IPS-NIHi7 (cell line): ENCODE measurements around the gene IL1R1.
"Not testable (repeated sequence)": the region's sequence is repeated elsewhere in the genome, so short reads cannot be mapped to it uniquely, and the experiment has no call there.

Experiments
- DNase-seq: peaks from one replicate; pipeline ENCODE4 v3.0.0; 2012; ENCODE audit warnings: mixed read lengths; ENCODE audit errors: extremely low spot score

The IL1R1 gene

DNA sequence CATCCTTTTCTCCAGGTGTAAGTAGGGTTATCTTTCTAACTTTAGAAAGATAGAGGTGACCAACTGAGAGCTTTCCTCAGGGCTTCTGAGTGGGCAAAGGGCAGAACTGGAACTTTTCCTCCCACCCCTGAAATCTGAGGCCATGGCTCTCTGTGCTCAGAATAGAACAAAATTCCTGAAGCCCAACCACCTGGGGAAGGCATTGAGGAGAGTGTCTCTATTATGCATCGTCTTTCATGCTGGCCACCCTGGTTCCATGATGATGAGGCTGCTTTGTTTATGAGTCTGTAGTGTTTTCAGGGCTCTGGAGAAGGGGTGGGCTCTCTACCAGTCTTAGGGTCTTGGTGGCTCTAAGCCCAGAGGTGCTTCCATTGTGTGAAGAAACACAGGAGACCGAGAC is 30.7 kb upstream of the IL1R1 start:
- peak; percentile 42 for DNase-seq

DNA sequence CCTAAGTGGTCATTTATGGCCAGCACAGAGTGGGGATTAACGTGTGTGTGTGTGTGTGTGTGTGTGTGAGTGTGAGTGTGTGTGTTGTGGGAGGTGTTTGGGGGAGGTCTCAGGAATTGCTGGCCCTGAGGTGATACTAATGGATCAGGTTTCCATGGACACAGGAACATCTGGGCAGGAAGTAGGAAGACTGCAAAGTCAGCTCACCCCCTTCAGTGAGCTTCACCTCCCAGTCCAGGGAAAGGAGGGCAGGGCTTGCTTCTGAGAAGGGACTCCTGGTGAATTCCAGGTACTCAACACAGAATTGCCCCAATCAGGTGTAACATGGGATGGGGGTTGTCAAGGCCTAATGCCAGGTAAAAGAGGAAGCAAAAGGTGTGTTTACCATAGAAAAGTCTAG is 30.3 kb upstream of the IL1R1 start:
- DNase-seq, result peak; percentile 26

DNA sequence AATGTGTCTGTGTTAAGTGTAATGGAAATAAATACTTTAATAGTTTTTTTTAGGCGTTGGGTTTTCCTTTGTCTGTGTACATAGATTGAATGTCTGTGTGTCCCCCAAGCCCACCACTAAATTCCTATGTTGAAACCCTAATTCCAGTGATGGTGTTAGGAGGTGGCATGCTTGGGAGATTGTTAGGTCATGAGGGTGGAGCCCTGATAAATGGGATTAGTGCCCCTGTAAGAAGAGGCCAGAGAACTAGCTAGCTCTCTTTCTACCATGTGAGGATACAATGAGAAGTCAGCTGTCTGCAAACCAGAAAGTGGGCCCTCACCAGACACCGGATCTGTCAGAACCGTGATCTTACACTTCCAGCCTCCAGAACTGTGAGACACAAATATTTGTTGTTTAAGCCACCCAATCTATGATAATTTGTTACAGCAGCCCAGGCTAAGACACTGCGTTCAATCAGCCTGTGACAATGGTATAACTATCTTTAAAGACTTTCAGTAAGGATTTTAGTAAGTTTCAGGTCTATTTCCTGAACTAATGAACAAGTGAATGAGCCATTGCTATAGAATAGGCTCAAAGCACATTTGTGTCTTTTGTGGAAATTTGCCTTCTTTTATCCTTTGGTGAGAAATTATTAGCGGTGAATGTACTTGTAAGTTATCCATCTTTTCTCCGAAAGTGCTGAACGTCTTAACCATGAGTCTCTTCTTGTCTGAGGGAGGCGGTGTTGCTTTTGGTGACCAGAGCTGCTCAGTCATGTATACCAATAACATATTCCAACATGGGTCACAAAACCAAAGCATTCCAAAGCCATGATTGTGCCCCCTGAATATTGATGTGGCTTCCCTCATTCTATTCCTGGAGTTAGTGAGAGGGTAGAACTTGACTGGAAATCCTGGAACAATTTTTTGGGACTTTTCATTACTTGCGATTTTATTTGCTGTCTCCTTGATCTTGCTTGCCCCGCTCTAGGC is 29.6 kb upstream of the IL1R1 start:
- no peak for DNase-seq

DNA sequence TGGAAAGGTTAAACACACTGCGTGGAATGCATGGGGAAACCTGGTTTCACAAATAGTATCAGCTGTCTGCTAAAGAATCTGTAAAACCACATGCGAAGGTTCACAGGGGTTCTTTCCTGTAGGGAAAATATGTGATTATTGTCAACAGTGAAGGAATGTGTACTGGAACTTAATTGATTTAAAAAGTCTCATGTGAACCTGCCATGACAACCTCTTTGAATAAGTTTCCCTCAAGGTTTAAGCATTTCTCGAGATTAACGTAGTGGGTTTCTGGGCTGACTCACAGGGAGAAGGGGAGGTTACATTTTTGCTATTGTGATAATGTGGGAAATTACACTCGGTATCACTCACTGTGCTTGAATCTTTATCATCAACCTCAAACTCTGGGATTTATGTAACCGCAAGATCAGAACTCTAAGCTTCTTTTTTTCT is 28.2 kb upstream of the IL1R1 start:
- DNase-seq, result no peak

DNA sequence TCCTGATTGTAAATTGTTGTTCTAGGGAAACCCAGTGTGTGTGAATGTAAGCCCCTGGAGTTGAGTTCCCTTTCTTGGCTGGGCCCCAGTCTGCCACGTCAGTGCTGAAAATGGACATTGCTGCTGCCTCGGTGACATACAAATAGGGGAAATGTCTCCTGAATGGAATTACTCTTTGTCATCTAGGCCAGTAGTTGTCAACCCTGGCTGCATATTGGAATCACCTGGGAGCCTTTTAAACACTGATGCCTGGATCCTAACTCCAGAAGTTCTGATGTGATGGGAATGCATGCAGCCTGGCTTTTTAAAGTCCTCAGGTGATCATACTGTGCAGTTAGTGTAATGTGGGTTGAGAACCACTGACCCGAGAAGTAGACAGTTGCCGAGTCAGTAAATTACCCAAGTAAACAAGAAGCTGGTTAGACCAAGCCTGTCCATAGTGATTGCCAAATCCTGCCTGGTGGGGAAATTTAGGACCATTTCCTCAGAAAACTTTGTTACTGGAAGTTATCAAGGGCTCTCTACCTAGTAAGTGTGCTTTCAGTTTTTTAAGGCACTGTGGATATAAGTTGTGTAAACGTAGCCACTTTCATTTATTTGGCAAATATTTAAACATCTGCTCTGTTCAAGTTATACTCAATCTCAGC is 27.6 kb upstream of the IL1R1 start:
- DNase-seq, result no peak

DNA sequence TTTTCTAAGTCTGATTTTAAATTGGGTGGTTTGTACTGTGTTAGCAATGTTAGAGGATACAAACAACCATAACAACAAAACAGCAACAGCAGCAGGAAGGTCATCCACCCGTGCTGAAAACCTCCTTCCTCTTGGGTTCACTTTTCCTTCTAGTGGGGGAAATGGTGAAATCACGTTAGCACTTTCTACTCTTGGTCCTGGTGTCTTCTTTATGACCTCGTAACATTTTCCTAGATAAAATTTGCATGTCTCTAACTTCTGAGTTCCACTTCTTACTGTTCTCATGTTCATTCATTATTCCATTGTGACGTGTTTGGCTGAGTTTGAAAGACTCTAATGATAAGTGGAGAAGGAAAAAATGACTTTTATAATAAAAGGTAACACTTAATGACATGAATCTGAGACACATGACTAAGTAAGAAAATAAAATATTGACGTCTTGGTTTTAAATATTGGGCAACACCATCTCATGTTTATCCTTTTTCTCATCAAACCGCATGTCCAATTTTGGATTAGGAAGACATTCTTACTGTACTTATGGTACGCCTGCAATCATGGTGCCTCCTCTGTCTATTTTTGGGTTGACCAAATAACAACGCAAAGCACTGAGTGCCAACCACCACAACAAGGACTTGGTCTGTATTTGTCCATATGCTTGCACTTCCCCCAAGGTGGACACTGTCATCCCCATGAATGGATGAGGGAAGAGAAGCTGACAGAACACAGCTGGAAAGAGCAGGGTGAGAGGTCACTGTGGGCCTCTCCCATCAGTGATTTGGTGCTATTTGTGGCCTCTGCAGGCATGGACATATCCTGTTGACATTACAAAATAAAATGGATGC is 25.7 kb upstream of the IL1R1 start:
- no peak for DNase-seq

DNA sequence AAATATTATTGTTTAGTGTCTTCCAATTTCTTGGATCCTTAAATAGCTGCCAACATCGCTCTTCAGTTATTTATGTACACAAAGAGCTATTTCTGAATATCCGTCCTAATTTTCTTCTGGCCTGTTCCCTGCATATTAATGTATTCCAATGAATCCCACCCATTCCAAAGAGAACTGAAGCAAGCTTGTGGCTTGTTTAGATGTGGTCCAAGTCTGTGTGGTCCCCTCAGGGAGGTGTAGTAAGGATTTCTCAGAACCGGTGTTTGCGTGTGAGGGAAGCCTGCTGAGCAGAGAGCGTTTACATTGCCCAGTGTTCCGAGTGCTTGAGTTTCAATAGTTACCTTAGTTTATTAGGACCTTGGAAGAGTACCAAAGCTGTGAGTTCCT is 25.1 kb upstream of the IL1R1 start:
- no peak for DNase-seq

DNA sequence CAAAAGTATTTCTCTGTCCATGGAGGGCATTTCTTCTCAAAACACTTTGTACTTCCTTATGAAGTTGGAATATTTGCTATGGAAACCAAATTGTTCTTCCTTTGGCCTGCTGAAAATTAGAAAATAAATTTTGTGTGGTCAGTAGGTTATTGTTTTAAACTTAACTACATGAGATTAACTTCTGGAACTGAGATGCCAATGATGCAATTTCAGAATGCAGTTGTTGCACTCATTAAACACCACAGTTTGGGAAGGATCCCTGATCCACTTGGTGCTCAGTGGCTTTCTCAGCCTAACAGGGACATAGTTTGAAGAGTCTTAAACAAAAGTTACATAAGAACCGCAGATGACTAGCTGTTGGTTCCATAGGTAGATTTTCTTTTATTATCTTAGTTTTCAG is 23.3 kb upstream of the IL1R1 start:
- no peak for DNase-seq

DNA sequence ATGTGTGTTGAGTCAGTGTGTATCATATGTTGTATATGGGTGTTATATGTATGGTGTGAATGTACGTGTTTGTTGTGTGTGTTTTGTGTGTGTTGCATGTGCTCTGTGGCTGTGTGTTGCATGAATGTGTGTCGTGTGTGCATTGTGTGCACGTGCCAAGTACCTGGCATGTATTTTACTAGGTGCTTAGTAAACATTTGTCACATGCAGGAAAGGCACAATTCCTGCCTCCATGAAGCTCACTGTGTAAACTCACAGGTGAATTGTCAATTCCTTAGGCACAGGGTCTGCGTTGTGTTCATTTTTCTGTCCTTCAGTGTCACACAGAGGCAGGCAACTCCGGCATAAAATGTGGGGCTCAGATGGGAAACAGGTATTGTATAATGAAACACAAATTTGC is 22.3 kb upstream of the IL1R1 start:
- DNase-seq, result no peak

DNA sequence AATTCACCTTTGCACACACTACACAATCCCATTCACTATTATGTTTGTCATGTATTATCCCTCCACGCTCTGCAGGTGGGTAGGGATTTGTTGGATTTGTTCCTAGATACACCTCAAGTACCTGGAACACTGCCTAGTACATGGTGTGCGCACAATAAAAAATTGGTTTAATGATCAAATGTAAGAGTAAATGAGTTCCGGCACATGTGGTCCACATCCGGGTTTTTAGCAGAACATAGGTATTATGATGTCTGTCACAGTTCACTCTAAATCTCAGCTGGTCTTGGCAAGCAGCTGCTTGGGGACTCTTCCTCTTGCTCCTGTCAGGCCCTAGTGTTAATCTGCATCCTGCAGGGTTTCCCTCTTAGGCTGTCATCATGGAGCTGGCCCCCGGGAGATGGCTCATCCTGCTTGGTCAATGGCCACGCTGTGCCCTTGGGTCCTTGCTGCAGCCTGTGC is 21.8 kb upstream of the IL1R1 start:
- DNase-seq, result no peak

DNA sequence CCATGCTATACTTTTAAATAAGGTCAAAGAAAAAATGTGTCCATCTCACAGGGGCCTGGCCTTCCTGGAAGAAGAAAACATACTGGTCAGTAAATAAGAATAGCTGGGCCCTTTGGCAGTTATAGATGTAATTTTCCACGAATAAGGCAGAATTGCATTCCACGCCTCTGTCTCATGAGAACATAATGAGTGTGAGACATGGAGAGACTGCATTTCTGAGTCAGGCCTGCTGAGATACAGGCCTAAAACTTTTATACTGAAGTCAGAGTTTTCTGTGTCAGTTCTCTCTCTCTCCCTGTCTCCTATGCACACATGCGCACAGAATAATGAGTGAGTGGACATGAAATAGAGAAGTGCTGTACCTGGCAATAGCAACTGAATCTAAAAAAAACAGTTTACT is 20.4 kb upstream of the IL1R1 start:
- no peak for DNase-seq

DNA sequence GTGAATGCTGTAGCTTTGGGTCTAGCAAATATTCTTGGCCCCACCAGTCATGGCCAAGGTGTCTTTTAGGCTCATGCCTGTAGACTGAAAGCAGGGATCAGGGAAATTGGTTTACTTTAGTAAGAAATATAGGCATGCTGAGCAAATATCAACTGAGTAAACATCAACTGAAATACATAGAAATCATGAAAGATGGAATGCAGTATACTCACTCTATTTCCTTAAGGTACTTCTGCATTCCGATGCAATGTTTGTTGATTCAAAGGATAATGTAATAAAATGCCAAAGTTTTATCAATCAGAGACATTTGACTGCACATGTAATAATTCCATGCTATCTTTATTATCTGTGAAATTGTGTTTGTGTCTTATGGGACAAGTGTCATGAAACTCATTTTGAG is 19.6 kb upstream of the IL1R1 start:
- DNase-seq, result no peak

DNA sequence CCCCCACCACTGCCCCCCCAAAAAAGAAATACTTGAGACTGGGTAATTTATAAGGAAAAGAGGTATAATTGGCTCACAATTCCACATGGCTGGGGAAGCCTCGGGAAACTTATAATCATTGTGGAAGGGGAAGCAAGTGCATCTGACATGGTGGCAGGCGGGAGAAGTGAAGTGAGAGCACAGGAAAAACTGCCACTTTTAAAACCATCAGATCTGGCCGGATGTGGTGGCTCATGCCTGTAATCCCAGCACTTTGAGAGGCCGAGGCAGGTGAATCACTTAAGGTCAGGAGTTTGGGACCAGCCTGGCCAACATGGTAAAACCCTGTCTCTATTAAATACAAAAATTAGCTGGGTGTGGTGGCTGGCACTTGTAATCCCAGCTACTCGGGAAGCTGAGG is 18.1 kb upstream of the IL1R1 start:
- not testable (repeated sequence) for DNase-seq

DNA sequence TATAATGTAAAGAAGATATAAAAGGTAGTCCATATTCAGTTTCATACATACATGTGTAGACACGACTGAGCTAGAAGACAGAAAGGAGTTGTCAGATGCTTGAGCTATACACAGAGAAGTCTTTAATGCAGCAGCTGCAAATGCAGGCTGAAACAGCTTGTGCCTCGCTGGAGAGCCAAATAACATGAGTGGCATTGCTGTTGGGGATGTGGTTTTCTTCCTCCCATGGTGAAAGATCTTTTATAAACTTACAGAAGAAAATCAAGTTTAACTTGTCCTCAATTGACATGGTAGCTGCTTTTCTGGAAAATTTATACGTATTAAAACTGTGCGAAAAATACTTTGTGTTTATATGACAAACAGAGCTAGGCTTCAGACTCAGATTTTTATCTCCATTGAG is 16.4 kb upstream of the IL1R1 start:
- no peak for DNase-seq

DNA sequence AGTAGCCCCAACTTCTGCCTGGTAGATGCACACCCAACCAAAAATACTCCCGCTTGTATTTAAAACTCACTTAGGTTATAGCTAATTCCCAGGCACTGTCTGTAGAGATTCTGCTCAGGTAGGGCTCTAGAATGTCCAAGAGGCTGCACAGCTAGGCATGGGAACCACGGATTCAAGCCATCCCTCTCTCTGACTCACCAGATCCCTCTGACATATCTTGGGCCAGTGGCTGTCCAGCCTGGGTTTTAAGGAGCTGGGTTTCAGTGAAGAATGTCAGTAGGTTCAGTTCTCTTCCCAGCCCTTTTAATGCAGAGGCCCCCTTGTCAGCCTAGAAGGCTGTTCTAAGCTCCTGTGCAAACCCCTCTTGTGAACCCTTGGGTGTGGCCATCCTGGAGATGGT is 15.9 kb upstream of the IL1R1 start:
- no peak for DNase-seq

DNA sequence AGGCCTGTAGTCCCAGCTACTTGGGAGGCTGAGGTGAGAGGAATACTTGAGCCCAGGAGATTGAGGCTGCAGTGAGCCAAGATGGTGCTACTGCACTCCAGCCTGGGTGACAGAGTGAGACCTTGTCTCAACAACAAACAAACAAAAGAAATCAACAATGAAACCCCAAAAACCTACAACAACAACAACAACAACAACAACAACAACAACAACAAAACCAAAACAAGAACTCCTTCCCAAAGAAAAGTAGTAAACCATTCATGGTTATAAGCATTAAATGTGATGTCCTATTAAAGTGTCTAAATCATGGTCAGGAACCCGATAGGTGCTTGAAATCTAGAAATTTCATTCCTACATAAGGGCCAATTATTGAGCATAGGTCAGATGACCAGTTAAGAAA is 13.5 kb upstream of the IL1R1 start:
- DNase-seq, result no peak

DNA sequence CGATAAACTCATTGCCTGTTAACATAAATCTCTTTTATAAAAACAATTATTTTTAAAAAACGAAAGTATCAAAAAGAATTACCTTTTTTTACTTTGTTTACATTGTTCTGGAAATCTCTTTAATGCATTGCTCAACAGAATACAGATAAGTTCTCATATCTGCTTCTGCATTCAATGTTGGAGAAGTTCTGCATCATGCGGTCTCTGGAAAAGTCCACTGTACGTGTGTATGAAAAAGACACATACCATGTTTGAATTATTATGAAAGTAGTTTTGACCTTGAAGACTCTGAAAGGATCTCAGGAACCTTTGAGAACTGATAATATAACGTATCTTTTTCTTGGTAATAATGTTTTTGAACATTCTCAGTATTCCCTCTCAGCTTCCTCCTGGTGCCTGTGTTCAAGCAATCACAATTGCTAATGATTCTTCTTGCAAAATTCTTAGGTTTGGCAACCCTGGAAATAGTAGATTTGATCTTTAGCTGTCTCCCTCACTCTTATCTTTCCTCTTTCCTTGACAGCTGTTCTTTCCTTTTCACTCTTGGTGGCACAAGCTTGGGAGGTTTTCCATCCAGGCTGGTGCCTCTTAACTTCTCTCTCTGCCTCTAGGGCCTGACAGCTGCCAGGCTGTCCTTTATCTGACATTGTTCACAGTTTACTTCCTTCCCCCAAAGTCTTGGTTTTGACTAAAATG is 12.4 kb upstream of the IL1R1 start:
- no peak for DNase-seq

DNA sequence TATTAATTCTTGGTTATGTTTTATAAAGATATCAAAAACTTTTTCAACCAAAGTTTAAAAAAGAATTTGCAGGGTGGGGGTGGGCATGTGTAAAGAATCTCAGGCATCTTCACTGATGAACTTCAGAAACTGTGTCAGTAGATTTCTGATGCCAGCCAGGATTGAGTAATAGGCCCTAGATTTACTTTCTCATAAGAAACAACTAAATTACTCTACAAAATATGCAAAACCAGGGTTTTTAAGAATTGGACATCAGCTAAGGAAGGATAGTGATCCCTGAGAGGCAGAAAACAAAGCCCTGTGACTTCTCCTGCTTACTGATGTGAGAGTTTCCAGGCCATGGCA is 11.9 kb upstream of the IL1R1 start:
- no peak for DNase-seq

DNA sequence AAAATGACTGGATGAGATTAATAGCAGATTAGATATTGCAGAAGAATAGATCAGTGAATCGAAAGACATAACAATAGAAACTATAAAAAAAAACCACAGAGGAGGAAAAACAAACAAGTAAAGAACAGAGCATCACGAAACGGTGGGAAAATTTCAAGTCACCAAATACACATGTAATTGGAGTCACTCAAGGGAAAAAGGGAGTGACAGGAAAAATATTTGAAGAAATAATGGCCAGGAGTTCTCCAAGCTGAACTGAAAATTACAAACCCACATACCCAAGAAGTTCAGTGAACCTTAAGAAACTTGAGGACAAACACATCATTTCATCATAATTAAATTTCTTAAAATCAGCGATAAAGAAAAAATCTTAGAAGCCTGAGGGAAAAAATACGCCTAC is 11.0 kb upstream of the IL1R1 start:
- no peak for DNase-seq

DNA sequence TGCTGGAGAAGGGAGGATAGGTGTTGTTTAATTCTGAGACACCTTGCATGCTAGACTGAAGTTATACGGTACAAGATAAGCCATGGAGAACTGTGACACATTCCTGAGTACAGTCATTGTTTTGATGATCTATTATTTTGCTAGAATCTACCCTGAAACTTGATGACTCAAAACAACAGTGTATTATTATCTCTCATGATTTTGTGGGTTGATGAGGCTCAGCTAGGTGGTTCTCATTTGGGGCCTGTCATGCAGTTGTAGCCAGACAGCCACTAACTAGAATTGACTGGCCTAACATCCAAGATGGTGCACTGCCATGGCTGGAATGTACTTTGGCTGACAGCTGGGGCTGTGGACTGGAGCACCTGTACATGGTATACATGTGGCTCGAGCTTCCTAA is 5.4 kb upstream of the IL1R1 start:
- no peak for DNase-seq

DNA sequence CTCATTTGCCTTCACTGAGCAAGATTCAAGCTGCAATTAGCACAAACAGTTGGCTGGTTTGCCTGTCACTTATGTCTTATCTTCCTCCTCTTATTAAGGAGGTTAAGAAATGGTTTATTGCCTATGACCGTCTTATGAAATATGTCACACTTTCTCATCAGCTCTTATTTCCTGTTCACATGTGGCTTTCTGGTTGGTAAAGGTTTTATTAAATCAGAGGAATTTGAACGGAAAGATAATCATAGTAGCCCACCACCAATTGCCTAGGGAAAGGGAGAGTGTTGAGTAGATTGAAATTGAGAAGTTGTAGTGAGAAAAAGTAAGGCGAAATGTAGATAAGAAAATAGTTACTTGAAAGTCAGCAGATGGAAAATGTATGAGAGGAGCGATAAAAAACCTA is 4.2 kb upstream of the IL1R1 start:
- DNase-seq, result no peak

DNA sequence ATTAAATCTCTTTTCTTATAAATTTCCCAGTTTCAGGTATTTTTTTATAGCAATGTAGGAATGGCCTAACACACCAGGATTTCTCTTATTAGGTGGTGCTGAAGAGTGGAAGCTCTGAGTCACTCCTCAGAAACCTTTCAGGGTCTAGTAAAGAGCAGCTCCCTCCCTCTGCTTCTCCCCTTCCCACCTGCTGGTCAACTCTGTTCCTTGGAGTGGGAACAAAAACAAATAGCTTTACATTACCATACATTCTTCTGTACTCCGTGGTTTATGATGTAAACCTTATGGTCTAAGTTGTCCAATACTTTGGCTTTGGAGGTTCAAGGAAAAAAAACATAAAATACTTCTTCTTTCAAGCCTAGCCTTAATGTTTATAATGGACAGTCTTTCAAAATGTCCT is 2.7 kb upstream of the IL1R1 start:
- no peak for DNase-seq
